HepG2 (cell line): ENCODE data around the gene NPSR1. TPM values are rescaled to one million over a fixed set of nuclear protein-coding genes. Genes with fewer than 3 reads are reported as not detected.
A peak's percentile ranks its signal among the peaks of the same experiment; 100 is the strongest.

ENCODE experiments used
- AHDC1 ChIP-seq: sonication (generic); formaldehyde crosslinking; IDR thresholded peaks from 2 replicates; pipeline ENCODE4 v1.5.1; 2020; ENCODE audit warnings: mild to moderate bottlenecking, missing genetic modification reagents, borderline replicate concordance
- ARID2 ChIP-seq: sonication (generic); formaldehyde crosslinking; IDR thresholded peaks from 2 replicates; pipeline ENCODE4 v1.8.1; 2022; ENCODE audit warnings: mild to moderate bottlenecking, missing genetic modification reagents, borderline replicate concordance
- ATF4 ChIP-seq, 2 experiments: fragments of 450-650 bp in 1 of 2; sonication (generic) in 1 of 2; formaldehyde crosslinking; IDR thresholded peaks; 2 replicates each; pipeline versions ENCODE4 v1.5.0 to v1.8.0; 2020 to 2022; ENCODE audit warnings: mild to moderate bottlenecking in 1 of 2, missing genetic modification reagents in 1 of 2
- NCOR1 ChIP-seq: fragments of 200-600 bp; sonication (generic); IDR thresholded peaks from 2 replicates; pipeline ENCODE4 v1.7.0; 2017; ENCODE audit warnings: antibody characterized with exemption, low read length, borderline replicate concordance
- RFX1 ChIP-seq: fragments of 450-650 bp; IDR thresholded peaks from 2 replicates; pipeline ENCODE4 v1.6.1; 2017
- SAFB2 ChIP-seq: sonication (generic); formaldehyde crosslinking; IDR thresholded peaks from 2 replicates; pipeline ENCODE4 v1.5.1; 2020; ENCODE audit warnings: missing genetic modification reagents, low read depth, mild to moderate bottlenecking, borderline replicate concordance
- TBX3 ChIP-seq: fragments of 450-650 bp; IDR thresholded peaks from 2 replicates; pipeline ENCODE4 v1.6.1; 2017; ENCODE audit warnings: antibody characterized with exemption, mild to moderate bottlenecking, inconsistent platforms, borderline replicate concordance
- ZNF34 ChIP-seq: sonication (generic); formaldehyde crosslinking; IDR thresholded peaks from 2 replicates; pipeline ENCODE4 v1.4.0; 2020; ENCODE audit warnings: mild to moderate bottlenecking, missing genetic modification reagents, borderline replicate concordance
- ZNF891 ChIP-seq: sonication (generic); formaldehyde crosslinking; IDR thresholded peaks from 2 replicates; pipeline ENCODE4 v1.5.0; 2020; ENCODE audit warnings: mild to moderate bottlenecking, missing genetic modification reagents
- polyA plus RNA-seq, 8 experiments: library from polyadenylated mRNA; depleted of rRNA in 3 of 8; stranded (reverse) in 7 of 8; unstranded in 1 of 8; fragments of >200 nt; fragmentation: Illumina TruSeq in 4 of 8; extraction: Trizol in 4 of 8; gene quantifications; 2 replicates each; pipeline versions ENCODE4 v1.2.1 to v1.2.3, GENCODE V29; 2011 to 2016; ENCODE audit warnings: low read depth in 4 of 8, missing spikeins in 1 of 8, mixed read lengths in 1 of 8; ENCODE audit not compliant: insufficient read depth in 1 of 8
- total RNA-seq, 5 experiments: library from RNA; depleted of rRNA; stranded (reverse); fragments of >200 nt; fragmentation: Illumina TruSeq; extraction: Trizol; gene quantifications; 2 replicates each; pipeline ENCODE4 v1.2.3, GENCODE V29; 2016; ENCODE audit warnings: low read depth in 1 of 5
- TF ChIP-seq, protein P1 (sequence below): sonication (generic); formaldehyde crosslinking; conservative IDR thresholded peaks from 2 replicates; pipeline ENCODE4 v1.4.0; 2020; ENCODE audit warnings: mild to moderate bottlenecking, missing genetic modification reagents, moderate library complexity
- TF ChIP-seq, protein P2 (sequence below): sonication (generic); formaldehyde crosslinking; IDR thresholded peaks from 2 replicates; pipeline ENCODE4 v1.8.0; 2022; ENCODE audit warnings: low read depth, missing genetic modification reagents
- TF ChIP-seq, protein P3 (sequence below), 2 experiments: IDR thresholded peaks; 2 replicates each; pipeline ENCODE4 v1.6.1; 2011 to 2012; ENCODE audit warnings: low read length in 2 of 2, borderline replicate concordance in 1 of 2, low read depth in 1 of 2, mild to moderate bottlenecking in 1 of 2, moderate library complexity in 1 of 2

NPSR1 gene
- total and polyA plus RNA-seq, 2 of the 13 experiments (the other 11 are each of a cell fraction or from before 2014, with no cell fraction given), result not detected

GRCh38 chr7:34758111-34758601 is 100.1 kb downstream of the NPSR1 start (continued):
- TF ChIP-seq, protein P1, sequence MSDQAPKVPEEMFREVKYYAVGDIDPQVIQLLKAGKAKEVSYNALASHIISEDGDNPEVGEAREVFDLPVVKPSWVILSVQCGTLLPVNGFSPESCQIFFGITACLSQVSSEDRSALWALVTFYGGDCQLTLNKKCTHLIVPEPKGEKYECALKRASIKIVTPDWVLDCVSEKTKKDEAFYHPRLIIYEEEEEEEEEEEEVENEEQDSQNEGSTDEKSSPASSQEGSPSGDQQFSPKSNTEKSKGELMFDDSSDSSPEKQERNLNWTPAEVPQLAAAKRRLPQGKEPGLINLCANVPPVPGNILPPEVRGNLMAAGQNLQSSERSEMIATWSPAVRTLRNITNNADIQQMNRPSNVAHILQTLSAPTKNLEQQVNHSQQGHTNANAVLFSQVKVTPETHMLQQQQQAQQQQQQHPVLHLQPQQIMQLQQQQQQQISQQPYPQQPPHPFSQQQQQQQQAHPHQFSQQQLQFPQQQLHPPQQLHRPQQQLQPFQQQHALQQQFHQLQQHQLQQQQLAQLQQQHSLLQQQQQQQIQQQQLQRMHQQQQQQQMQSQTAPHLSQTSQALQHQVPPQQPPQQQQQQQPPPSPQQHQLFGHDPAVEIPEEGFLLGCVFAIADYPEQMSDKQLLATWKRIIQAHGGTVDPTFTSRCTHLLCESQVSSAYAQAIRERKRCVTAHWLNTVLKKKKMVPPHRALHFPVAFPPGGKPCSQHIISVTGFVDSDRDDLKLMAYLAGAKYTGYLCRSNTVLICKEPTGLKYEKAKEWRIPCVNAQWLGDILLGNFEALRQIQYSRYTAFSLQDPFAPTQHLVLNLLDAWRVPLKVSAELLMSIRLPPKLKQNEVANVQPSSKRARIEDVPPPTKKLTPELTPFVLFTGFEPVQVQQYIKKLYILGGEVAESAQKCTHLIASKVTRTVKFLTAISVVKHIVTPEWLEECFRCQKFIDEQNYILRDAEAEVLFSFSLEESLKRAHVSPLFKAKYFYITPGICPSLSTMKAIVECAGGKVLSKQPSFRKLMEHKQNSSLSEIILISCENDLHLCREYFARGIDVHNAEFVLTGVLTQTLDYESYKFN (CRISPR knock-in tag), result peak; percentile 85
- TF ChIP-seq ZNF891 (CRISPR knock-in tag) (no peak), RFX1 (no peak), TBX3 (peak; percentile 24; the same call in 1 of the 2 replicates), NCOR1 (peak; percentile 70; the same call in 1 of the 2 replicates), ARID2 (no peak), SAFB2 (no peak), ZNF34 (CRISPR knock-in tag) (no peak), ATF4 (CRISPR knock-in tag; IDR thresholded peaks at IDR 0.05) (0 out of 4 replicates have a peak, but pooled peaks of 1 of the 2 experiments have one; percentile 33), AHDC1 (CRISPR knock-in tag) (0 out of 2 replicates have a peak, but pooled peaks have one; percentile 41)
- TF ChIP-seq, protein P2, sequence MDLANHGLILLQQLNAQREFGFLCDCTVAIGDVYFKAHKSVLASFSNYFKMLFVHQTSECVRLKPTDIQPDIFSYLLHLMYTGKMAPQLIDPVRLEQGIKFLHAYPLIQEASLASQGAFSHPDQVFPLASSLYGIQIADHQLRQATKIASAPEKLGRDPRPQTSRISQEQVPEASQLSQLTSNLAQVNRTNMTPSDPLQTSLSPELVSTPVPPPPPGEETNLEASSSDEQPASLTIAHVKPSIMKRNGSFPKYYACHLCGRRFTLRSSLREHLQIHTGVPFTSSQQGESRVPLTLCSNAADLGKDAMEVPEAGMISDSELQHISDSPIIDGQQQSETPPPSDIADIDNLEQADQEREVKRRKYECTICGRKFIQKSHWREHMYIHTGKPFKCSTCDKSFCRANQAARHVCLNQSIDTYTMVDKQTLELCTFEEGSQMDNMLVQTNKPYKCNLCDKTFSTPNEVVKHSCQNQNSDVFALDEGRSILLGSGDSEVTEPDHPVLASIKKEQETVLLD, result no peak
- TF ChIP-seq, protein P3, sequence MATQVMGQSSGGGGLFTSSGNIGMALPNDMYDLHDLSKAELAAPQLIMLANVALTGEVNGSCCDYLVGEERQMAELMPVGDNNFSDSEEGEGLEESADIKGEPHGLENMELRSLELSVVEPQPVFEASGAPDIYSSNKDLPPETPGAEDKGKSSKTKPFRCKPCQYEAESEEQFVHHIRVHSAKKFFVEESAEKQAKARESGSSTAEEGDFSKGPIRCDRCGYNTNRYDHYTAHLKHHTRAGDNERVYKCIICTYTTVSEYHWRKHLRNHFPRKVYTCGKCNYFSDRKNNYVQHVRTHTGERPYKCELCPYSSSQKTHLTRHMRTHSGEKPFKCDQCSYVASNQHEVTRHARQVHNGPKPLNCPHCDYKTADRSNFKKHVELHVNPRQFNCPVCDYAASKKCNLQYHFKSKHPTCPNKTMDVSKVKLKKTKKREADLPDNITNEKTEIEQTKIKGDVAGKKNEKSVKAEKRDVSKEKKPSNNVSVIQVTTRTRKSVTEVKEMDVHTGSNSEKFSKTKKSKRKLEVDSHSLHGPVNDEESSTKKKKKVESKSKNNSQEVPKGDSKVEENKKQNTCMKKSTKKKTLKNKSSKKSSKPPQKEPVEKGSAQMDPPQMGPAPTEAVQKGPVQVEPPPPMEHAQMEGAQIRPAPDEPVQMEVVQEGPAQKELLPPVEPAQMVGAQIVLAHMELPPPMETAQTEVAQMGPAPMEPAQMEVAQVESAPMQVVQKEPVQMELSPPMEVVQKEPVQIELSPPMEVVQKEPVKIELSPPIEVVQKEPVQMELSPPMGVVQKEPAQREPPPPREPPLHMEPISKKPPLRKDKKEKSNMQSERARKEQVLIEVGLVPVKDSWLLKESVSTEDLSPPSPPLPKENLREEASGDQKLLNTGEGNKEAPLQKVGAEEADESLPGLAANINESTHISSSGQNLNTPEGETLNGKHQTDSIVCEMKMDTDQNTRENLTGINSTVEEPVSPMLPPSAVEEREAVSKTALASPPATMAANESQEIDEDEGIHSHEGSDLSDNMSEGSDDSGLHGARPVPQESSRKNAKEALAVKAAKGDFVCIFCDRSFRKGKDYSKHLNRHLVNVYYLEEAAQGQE (IDR thresholded peaks at IDR 0.05; ENCODE audit: borderline replicate concordance in 1 of 2, low read depth in 1 of 2, low read length in 2 of 2), result 0 out of 4 replicates have a peak, but pooled peaks of 1 of the 2 experiments have one; percentile 22
